ENCODE data around the gene GEMIN7.
"Not testable (repeated sequence)": the region's sequence is repeated elsewhere in the genome, so short reads cannot be mapped to it uniquely, and the experiment has no call there.

The GEMIN7 gene

DNA sequence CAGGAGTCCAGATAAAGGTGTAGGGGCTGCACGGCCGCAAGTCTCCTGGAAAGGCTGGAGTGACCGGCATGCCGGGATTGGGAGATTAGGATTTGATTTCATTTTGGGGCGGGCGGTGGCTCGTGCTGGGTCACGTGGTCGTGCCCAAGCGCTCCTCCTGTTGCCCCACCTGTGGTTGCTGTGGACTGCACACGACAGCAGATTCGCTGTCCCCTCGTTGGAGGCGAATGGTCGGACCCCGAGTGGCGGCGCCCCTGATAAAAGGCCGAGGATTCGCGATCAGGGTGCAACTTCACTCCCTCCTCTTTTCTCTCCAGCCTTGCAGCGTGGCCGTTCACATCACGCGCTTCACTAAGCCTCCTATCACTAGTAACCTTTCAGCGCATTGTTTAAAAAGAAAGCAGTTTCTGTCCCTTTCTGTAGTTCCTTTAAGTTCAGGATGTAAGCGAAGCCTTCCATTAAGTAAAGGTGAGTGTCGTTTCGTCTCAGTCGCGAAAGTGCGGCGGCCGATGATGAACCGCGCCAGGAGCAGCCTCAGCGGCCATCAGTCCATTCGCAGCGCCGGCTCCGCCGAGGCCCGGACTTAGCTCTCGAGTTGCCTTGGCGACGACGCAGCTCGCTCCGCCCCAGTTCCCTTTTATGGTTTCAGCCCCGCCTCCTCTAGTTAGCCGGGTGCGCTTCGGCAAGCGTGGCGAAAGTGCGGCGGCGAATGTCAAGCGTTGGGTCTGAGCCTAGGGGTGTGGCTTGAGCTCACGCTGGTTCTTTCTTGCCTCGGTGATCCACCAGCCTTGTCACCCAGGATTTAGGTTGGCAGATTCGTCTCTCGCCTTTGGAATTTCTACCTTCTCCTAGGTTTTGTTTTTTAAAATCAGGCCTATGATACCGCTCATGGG lies 12.2 kb downstream of the GEMIN7 start:
- peak; percentile 83 for DNase-seq

DNA sequence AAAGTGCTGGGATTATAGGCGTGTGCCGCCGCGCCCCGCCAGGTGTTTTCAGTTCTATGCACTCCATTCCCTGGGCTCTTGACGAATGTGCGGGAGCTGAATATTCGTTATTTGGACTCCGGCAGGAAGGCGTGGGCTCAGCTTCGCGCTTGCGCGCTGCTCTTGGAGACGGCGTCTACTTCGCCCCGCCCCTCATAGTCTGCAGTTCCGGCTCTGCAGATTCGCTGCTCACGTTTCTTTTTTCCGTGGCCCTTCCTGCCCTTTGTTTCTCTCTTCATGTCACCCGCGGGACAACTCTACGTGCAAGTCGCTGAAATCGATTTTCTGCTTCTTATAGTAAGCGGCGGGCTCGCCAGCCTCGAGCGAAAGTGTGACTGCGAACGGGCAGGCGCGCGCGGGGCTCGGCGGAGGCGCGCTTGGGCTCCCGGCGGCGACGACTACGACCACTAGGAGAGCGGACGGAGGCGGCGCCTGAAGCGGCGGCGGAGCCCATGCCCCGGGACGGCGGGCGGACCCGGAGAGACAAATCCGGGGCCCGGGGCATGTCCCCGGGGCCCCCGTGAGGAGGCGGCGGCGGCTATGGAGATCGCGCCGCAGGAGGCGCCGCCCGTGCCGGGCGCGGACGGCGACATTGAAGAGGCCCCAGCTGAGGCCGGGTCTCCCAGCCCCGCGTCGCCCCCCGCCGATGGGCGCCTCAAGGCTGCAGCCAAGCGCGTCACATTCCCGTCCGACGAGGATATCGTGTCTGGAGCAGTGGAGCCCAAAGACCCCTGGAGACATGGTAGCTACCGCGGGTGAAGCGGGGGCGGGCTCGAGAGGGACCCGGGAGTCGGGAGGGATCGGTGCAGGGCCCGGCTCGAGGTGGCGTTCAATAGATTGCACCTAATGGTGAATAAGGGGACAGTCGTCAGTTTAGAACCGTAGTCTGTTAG lies 14.0 kb downstream of the GEMIN7 start, which contains the start of gene PPP1R37:
PPP1R37 (plus strand) TSS at position 433 of the 932 bp plus-strand sequence; CDS start at position 580, 147 bp downstream.
- peak; percentile 82 for DNase-seq

DNA sequence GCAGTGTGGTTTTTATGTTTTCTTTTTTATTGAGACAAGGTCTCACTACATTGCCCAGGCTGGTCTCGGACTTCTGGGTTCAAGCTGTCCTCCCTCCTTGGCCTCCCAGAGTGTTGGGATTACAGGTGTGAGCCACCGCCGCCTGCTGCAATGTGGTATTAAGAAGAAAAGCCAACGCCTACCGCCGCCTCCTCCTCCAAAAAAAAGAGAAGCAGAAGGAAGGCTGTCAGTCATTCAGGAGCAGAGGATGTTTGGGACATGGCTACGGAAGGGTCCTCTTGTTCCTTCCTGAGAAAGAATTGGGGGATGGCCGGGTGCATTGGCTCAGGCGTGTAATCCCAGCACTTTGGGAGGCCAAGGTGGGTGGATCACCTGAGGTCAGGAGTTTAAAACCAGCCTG lies 15.1 kb downstream of the GEMIN7 start:
- DNase-seq: no peak

DNA sequence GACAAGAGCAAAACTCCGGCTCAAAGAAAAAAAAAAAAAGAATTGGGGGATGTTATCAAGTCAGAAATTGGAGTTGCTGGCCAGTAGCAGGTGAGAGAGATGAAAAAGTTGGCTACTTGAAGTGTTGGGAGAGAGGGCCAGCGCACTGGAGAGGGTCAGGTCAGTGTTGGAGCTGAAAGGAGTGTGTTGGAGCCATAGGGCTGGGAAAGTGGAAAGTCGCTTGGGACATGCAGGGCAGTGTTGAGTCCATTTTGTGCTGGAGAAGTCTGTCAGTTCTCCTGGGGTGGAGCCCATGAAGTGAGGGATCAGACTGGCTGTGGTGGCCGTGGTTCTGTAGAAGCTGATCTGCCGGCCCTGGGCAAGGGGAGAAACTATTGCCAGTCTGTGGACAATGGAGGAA lies 15.6 kb downstream of the GEMIN7 start:
- DNase-seq: no peak

DNA sequence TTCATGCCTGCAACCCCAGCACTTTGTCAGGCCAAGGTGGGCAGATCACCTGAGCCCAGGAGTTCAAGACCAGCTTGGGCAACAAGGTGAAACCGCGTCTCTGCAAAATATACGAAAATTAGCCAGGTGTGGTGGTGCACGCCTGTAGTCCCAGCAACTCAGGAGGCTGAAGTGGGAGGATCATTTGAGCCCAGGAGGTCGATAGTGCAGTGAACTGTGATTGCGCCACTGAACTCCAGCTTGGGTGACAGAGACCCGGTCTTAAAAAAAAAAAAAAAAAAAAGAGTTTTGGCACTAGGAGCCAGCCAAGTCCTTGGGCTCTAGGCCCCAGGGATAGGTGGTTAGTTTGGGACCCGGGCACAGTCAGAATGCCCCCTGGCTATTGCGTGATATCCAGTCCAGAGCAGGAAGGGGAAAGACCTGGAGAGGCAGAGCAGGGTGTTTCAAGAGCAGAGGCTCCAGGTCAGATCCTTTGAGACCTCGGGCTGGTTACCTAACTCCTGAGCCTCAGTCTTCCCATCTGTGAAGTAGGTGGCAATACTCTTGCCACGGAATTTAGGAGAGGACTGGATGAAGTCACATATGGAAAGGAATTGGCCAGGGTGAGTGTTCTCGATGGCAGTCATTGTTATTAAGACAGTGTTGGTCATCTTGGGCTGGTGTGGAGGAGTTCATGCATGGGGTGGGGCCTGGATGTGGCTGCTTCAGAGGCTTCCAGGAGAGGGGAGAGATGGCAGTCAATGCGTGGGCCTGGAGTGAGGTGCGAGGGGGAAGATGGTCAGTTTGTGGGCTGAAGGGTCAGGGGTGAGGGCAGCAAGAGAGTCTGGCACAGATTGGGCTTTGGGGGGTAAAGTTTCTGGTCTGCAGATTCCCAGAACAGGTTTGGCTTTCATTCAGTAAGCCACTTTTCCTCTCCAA lies 16.7 kb downstream of the GEMIN7 start:
- DNase-seq: no peak

DNA sequence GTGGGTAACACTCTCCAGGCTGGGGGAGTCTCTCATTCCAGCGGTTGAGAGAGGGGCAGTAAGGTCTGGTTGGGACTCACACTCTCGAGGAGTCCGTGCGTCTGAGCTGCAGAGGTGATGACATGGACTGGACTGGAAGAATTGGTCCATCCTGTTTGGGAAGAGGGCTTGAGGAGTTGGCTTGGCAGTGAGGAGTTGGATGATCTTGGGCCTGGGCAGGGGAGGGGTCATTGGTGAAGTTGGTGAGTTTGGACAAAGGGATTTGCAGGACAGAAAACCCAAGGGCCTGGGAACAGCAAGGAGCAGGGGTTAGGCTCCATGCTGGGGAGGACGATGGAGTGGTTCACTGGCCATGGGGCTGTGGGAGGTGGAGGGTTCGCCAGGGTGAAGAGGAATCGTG lies 17.6 kb downstream of the GEMIN7 start:
- DNase-seq: no peak

DNA sequence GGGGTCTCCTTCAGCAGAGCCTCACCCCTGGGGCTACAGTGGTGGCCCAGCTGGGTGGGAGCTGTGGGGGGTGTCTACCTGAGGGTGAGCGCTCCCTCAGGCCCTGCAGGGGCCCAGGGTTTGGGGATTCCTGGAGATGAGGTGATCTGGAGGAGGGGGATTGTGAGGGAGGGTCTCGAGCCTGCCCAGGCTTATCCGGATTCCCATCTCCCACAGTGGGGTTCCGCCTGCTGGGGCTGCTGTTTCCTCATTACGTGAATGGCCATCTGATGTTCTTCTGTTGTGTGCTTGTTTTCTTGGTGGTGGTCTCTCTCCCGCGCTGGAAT lies 18.4 kb downstream of the GEMIN7 start:
- no peak for DNase-seq

DNA sequence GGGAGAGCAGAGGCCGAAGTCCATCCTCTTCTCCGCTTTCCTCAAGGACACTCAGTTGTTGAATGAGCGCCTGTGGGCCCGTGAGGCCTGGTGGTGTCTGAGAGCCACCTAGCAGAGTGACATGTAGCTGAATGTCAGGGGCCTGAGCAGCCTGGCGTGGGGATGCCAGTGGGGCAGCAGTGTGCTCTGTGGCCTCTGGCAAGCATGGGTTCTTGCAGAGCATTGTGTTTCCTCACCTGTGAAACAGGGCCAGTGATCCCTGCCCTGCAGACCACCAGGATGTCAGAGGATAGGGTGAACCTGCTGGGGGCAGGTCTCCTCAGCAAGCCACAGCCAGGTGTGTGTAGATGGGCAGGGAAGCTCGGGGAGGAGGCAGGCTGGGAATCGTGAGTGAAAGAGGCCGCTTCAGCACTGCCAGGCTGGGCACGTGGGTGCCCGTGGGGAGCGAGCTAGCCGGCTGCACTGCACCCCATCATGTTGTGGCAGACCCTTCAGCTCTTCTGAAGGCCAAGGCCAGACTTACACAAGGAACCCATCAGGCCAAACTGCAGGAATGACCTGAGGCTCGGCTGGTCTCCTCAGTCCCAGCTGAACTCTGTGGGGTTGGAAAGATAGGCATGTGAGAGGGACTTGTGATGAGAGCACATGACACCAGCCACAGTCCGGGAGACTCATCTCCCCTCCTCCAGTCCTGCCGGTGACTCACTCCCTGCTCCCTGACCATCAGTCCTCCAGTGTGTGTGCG lies 18.9 kb downstream of the GEMIN7 start:
- peak; percentile 76 for DNase-seq

DNA sequence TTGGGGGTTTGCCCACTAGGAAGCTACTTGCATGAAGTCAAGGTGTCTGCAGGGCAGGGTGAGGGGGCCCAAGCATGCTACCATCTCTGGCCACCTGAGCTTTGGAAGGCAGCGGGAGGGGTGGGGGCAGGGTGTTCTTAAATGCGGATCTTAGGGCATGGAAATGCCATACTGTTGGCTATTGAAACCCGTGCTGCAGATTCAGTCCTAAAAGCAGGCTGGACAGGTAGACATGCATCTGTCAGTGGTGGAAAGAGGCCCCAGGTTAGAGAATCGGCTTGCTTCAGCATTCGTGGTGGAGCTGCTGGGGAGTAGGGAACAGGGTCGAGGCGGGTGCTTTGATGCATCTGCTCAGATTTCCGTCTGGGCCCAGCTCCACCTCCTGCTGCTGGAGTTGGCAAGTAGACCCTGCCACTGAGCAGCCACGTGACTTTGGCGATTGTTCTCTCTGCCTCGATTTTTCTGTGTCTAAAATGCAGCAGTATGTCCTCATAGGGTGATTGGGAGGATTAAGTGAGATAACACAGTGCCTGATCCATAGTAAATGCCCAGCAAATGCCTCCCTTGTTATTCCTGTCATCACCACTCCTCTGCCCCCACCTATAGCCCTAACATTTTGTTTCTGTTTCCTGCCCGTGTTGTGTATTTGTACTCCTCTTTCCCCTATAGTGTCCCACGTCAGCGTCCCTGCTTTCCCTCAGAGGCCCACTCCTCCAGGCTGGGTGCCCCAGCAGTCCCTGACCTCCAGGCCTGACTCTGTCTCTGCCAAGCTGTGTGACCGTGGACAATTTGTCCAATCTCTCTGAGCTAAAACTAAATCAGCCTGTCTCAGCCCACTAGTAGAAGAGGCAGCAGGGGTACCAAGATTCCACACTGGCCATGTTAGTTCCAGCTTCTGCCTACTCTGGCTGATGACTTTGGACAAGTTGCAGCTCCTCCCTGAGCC lies 19.7 kb downstream of the GEMIN7 start:
- DNase-seq: no peak

DNA sequence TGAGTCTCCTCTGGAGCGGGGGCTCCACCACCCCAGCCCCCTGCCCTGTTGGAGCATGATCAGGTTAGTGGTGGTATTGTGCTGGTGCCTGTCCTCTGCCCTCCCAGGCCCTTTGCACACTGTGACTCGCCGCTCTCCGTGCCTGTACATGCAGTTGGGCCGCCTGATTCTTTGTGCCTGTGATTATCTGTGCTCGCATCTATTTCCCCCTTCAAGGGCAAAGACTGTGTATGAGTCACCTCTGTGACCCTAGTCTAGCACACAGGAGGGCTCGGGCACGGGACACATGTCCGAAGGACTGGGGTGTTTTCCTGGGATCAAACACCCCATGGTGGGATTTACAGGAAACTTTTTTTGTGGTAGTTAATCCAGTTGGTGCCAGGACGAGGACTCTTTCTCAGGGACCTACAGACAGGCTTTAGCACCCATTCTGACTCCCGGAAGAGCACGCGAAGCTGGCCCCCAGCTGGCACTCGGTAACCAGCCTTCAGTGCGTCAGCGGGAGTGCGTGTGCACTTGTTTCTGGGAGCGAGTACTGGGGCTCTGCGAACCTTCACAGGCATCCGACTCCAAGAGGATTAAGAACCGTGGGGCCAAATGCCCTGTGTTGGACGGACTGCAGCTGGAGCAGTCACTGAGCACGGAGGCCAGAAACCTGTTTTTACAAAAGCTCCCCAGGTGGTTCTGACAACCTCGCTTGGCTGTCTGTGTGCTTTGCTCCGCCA lies 20.6 kb downstream of the GEMIN7 start:
- DNase-seq: no peak

DNA sequence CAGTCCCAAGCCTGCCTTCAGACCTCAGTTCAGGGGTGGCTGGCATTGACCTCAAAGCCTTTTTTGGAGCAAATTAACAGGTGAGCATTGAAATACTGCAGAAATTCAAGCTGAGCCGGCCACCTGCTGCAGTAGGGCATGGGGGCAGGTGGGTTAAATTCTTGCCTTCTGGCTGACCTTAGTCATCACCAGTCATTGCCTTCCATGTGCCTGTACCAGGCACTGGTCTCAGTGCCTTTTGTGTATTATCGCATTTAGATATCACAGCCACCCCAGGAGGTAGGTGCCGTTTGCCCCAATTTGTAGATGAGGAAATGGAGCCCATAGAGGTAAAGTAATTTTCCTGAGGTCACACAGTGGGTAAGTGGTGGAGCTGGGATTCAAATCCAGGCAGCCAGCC lies 21.1 kb downstream of the GEMIN7 start:
- no peak for DNase-seq

DNA sequence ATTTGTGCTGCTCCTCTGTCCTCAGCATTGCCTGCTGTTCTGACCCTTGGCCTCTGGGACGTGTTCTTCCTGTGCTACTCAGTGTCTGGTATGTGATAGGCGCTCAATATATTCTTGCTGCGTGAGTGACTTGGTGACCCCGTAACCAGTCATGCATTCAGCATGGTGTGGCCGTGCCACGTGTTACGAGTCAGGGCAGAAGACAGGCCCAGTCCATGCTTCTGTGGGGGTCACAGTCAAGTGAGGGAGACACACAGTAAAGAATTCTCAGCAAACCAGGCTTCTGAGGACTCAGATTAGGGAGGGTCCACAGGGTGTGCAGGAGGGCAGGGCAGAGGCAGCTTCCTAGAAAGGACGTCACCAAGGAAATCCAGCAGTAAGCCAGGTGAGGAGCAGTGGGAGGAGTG lies 21.8 kb downstream of the GEMIN7 start:
- DNase-seq: no peak

DNA sequence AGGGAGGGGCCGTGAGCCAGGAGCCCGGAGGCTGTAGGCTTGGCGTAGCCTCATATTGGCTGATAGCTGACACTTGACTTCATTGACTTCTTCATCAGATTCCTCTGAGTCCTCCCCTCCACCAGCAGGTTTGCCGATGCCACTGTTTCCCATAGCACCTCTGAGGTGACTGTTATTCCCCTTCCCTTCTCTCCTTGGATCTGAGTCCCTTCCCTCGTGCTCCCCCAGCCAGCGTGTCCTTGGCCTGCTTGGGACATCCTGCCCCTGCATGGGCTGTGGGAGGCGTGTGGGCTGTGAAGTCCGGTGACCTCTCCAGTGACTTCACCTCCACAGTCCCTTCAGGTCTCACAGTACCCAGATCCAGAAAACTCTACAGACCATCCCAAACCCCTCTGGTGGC lies 22.7 kb downstream of the GEMIN7 start:
- no peak for DNase-seq

DNA sequence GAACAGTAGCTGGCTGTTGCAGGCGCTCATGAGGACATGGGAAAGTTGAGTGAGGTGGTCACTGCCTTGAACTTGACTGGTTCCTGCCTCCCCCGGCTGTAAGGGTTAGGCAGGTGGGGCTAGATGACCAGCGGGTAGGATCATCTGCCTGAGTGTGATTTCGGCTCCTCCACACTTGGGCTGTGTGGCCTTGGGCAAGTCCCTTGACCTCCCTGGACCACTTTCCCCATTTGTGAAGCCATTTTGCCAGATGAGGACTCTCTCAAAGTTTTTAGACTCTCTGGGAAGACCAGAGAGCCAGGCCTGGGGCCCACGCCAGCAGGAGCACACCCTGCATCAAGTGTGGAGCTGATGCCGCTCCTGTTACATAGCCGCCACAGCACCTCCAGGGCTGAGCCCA lies 23.4 kb downstream of the GEMIN7 start:
- no peak for DNase-seq

DNA sequence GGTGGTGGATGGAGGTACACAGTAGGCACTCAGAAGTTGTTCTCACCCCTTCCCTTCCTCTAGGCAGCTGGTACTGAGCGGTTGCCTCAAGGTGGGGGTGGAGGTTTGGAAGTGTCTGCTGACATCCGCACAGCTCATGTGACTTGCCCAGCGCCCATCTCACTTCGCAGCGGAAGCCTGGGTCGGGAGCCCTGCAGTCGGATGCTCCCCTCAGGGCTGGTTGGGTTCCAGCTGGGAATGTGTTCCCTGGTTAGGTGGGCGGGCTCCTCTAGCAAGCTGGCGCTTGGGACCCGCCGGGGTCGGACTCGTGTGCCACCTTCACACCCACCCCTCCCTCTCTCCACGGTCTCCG lies 24.1 kb downstream of the GEMIN7 start:
- DNase-seq: no peak

DNA sequence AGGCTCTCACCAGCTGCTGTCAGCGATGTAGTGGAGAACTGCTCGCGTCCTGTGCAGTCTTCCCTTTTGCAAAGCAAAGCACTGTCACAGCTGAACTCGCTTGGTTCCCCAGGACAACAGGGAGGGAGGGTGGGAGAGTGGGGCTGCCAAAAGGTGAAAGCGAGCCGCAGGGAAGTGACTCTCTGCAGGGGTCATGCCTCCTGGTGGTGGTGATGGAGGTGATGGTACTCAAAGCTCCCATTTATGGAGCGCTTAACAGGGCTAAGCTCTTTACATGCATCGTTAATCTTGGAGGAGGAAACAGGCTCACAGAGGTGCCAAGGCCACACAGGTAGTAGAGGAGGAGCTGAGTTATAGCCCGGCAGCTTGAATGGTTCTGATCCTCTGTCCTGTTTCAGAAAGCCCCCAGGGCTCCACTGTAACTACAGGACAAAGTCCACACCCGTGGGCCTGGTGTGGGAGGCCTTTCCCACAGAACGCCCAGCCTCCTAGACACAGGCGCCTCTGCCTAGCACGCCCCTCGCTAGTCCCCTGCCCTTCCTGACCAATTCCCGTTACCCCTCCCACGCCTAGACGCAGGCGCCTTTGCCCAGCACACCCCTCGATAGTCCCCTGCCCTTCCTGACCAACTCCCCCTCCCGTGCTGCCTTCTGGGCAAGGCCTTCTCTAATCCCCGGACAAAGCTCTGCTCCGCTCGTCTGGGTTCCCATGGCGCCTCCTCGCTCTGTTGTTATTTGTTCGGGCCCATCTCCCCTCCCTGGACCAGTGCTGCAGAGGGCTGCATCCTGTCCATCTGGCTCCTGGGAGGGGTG lies 24.7 kb downstream of the GEMIN7 start:
- DNase-seq: no peak

DNA sequence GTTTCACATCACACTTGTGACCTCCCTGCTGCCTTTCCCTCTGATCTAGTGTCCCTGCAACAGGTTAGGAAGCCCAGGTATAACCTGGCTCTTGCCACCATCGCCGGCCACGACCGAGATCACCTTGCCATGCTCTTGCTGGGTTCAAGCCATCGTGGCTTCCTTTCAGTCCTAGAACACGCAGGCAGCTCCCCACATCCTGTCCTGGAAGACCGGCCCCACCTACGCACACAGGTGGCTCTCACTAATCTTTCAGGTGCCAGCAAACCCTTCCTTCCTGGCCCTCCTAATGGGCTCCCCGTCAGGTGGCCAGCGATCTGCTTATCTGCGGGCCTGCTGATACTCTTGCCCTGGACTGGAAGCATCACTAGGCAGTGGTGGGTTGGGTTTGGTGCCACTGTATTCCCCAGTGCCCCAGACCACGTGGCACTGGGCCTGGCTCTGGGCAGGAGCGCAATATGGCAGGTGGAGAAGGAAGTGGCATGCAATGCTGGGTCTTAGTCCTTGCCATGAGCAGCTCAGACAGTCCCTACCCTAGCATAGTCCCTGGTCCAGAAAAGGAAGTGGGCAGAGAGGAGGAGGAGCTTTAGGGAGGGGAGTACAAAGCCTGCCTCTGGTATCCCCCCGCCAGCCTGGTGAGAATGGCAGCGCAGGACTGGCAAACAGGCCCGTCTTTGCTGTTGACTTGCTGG lies 25.7 kb downstream of the GEMIN7 start:
- no peak for DNase-seq

DNA sequence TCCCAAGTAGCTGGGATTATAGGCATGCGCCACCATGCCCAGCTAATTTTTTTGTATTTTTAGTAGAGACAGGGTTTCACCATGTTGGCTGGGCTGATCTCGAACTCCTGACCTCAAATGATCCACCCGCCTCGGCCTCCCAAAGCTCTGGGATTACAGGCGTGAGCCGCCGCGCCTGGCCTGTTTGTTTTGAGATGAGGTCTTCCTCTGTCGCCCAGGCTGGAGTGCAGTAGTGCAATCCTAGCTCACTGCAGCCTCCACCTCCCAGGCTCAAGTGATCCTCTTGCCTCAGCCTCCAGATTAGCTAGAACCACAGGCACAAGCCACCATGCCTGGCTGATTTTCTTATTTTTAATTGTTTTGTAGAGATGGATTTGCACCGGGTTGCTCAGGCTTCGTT lies 27.3 kb downstream of the GEMIN7 start:
- DNase-seq: not testable (repeated sequence)
